Endothelial cell of umbilical vein (primary cell): ENCODE measurements around the gene DOCK7.

ENCODE experiments used
- EZH2 ChIP-seq: IDR thresholded peaks from 2 replicates; pipeline ENCODE4 v1.6.1; 2012; ENCODE audit warnings: borderline replicate concordance, low read depth, mild to moderate bottlenecking, moderate library complexity, low read length, inconsistent platforms; ENCODE audit not compliant: severe bottlenecking
- POLR2A ChIP-seq: IDR thresholded peaks from 2 replicates; pipeline ENCODE4 v1.6.1; 2012; ENCODE audit warnings: low read depth, mild to moderate bottlenecking, control low read depth, low read length
- TF ChIP-seq, protein P1 (sequence below), 2 donors: IDR thresholded peaks; 1 replicate in 1 of 2; 2 replicates in 1 of 2; pipeline ENCODE4 v1.5.1; 2011; ENCODE audit warnings: low read length in 2 of 2, mild to moderate bottlenecking in 2 of 2, moderate library complexity in 2 of 2, control low read depth in 1 of 2, inconsistent platforms in 1 of 2, low read depth in 1 of 2; ENCODE audit not compliant: insufficient read depth in 1 of 2; ENCODE audit errors: extremely low read depth in 1 of 2
- TF ChIP-seq, protein P2 (sequence below): IDR thresholded peaks from 2 replicates; pipeline ENCODE4 v1.6.1; 2011; ENCODE audit not compliant: insufficient read depth, insufficient read length

GRCh38 chr1:62693123-62693522, 4.9 kb upstream of the DOCK7 start:
- TF ChIP-seq POLR2A: no peak
- TF ChIP-seq, protein P1, sequence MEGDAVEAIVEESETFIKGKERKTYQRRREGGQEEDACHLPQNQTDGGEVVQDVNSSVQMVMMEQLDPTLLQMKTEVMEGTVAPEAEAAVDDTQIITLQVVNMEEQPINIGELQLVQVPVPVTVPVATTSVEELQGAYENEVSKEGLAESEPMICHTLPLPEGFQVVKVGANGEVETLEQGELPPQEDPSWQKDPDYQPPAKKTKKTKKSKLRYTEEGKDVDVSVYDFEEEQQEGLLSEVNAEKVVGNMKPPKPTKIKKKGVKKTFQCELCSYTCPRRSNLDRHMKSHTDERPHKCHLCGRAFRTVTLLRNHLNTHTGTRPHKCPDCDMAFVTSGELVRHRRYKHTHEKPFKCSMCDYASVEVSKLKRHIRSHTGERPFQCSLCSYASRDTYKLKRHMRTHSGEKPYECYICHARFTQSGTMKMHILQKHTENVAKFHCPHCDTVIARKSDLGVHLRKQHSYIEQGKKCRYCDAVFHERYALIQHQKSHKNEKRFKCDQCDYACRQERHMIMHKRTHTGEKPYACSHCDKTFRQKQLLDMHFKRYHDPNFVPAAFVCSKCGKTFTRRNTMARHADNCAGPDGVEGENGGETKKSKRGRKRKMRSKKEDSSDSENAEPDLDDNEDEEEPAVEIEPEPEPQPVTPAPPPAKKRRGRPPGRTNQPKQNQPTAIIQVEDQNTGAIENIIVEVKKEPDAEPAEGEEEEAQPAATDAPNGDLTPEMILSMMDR (IDR thresholded peaks at IDR 0.05; ENCODE audit: extremely low read depth in 1 of 2, insufficient read depth in 1 of 2, low read depth in 1 of 2, low read length in 2 of 2): no peak
- TF ChIP-seq, protein P2, sequence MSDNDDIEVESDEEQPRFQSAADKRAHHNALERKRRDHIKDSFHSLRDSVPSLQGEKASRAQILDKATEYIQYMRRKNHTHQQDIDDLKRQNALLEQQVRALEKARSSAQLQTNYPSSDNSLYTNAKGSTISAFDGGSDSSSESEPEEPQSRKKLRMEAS: no peak
- TF ChIP-seq EZH2: no peak
